PC-3 (cell line): Measurements from ENCODE around the gene FBXO34. TPM values are rescaled to one million over a fixed set of nuclear protein-coding genes. Genes with fewer than 3 reads are reported as not detected.

Experiments
- ATAC-seq: fragments of 200-7000 bp; cut with Tn5 transposase; 2 replicates; pipeline ENCODE4 v1.9.1; 2020; ENCODE audit warnings: mild to moderate bottlenecking, moderate library complexity
- BruUV-seq: library from RNA; stranded (reverse); fragments of 400-500 nt; replicated peaks from 2 replicates; lab custom pipeline; 2021; lab: Mats Ljungman, UMichigan
- CTCF ChIA-PET: fragments of 300-600 bp; sonication (Branson Sonifier 250); formaldehyde crosslinking; loops from one replicate; lab custom pipeline; 2022; ENCODE audit warnings: antibody characterized with exemption; lab: Charles Lee
- POLR2A ChIA-PET: fragments of 300-600 bp; sonication (Branson Sonifier 250); formaldehyde crosslinking; loops from one replicate; lab custom pipeline; 2022; ENCODE audit warnings: antibody characterized with exemption; ENCODE audit not compliant: unreplicated experiment; lab: Charles Lee
- DNase-seq: peaks from one replicate; pipeline ENCODE4 v3.0.0-alpha.2; 2015
- H2AFZ ChIP-seq: fragments of 300-600 bp; sonication (generic); 2 replicates; pipeline ENCODE4 v1.6.0; 2016; ENCODE audit warnings: antibody characterized with exemption, low read length
- H3F3A ChIP-seq: fragments of 300-600 bp; sonication (generic); one replicate; pipeline ENCODE4 v1.6.0; 2017; ENCODE audit warnings: antibody characterized with exemption, low read length, control low read depth, mild to moderate bottlenecking; ENCODE audit not compliant: unreplicated experiment
- H3K27ac ChIP-seq: fragments of 300-600 bp; sonication (generic); 2 replicates; pipeline ENCODE4 v1.5.1; 2016; ENCODE audit warnings: mild to moderate bottlenecking, low read length
- H3K27me3 ChIP-seq: fragments of 300-600 bp; sonication (generic); 2 replicates; pipeline ENCODE4 v1.6.1; 2016; ENCODE audit warnings: low read length, mixed read lengths
- H3K36me3 ChIP-seq: fragments of 300-600 bp; sonication (generic); 2 replicates; pipeline ENCODE4 v1.6.1; 2016; ENCODE audit warnings: low read depth, mixed run types, low read length, mixed read lengths
- H3K4me1 ChIP-seq: fragments of 300-600 bp; sonication (generic); 2 replicates; pipeline ENCODE4 v1.5.1; 2016; ENCODE audit warnings: low read length; ENCODE audit not compliant: insufficient read depth
- H3K4me2 ChIP-seq: fragments of 300-600 bp; sonication (generic); 2 replicates; pipeline ENCODE4 v1.6.0; 2016; ENCODE audit warnings: low read length
- H3K4me3 ChIP-seq: fragments of 300-600 bp; sonication (generic); 2 replicates; pipeline ENCODE4 v1.5.1; 2016; ENCODE audit warnings: mild to moderate bottlenecking, low read length, mixed read lengths
- H3K79me2 ChIP-seq: fragments of 300-600 bp; sonication (generic); 2 replicates; pipeline ENCODE4 v1.6.1; 2017; ENCODE audit warnings: low read length, mixed read lengths
- H3K9ac ChIP-seq: fragments of 300-600 bp; sonication (generic); 2 replicates; pipeline ENCODE4 v1.6.0; 2016; ENCODE audit warnings: mild to moderate bottlenecking, low read length
- H3K9me2 ChIP-seq: fragments of 300-600 bp; sonication (generic); replicated peaks from 2 replicates; pipeline ENCODE4 v1.6.1; 2016; ENCODE audit warnings: mixed run types, low read length, mixed read lengths
- H3K9me3 ChIP-seq: fragments of 300-600 bp; sonication (generic); 2 replicates; pipeline ENCODE4 v1.6.1; 2016; ENCODE audit warnings: low read length, mixed read lengths
- H4K20me1 ChIP-seq: fragments of 300-600 bp; sonication (generic); 2 replicates; pipeline ENCODE4 v1.6.1; 2016; ENCODE audit warnings: low read length, mixed read lengths
- CTCF ChIP-seq: fragments of 300-600 bp; sonication (generic); conservative IDR thresholded peaks from 2 replicates; pipeline ENCODE4 v1.5.1; 2017; ENCODE audit warnings: antibody characterized with exemption, low read depth, mild to moderate bottlenecking, low read length
- EZH2 ChIP-seq: fragments of 300-600 bp; sonication (generic); IDR thresholded peaks from one replicate; pipeline ENCODE4 v1.6.1; 2017; ENCODE audit warnings: antibody characterized with exemption, mild to moderate bottlenecking, low read length; ENCODE audit not compliant: unreplicated experiment
- EZH2phosphoT487 ChIP-seq: fragments of 300-600 bp; sonication (generic); IDR thresholded peaks from 2 replicates; pipeline ENCODE4 v1.6.1; 2018; ENCODE audit warnings: mild to moderate bottlenecking, antibody characterized with exemption, low read length, borderline replicate concordance
- intact Hi-C: fragments of 100-400 bp; cut with micrococcal nuclease; formaldehyde crosslinking; loops from 2 replicates; pipeline ENCODE4 v1.9.0; 2023
- total RNA-seq: library from RNA; depleted of rRNA; stranded (reverse); fragments of >200 nt; gene quantifications from 2 replicates; pipeline ENCODE4 v1.2.3, GENCODE V29; 2014

The FBXO34 gene
- total RNA-seq, 1 experiment from 2014 or later = 35.9 TPM

- DNase-seq (no peak), ATAC-seq (no peak)
- no peaks in the 10 kb centered on the region for H3K4me1 ChIP-seq
- ChIA-PET CTCF (no interaction called here), POLR2A (interaction anchor here (0.6 to 0.7 kb wide), 3 partner anchors 10 to 71 kb away, joined by 4 to 11 read pairs (median 7); partner anchors contain the start of gene FBXO34)
- no peak overlapping the region for H3K9ac ChIP-seq
- H3K79me2 ChIP-seq = peaks cover 88% of the 10 kb centered on the region
- no peak overlapping the region for H3K27ac ChIP-seq
- H3F3A ChIP-seq = no peaks in the 10 kb centered on the region
- no peaks in the 10 kb centered on the region for H3K9me2 ChIP-seq
- 0 out of 2 replicates have a peak, but pooled peaks cover 3% of the 10 kb centered on the region for H3K36me3 ChIP-seq
- H3K4me3 ChIP-seq = no peak overlapping the region
- BruUV-seq = no TSS peak
- H3K4me2 ChIP-seq = no peak overlapping the region
- TF ChIP-seq EZH2phosphoT487 (no peak), CTCF (no peak), EZH2 (no peak)
- H2AFZ ChIP-seq = no peak overlapping the region
- intact Hi-C loops = no loop called here
- no peaks in the 10 kb centered on the region for H3K27me3 ChIP-seq
- H4K20me1 ChIP-seq = peaks cover 27% of the 10 kb centered on the region; the same call in 1 of the 2 replicates
- H3K9me3 ChIP-seq = no peaks in the 10 kb centered on the region
These were observed 10.2 kb downstream of the FBXO34 start for GRCh38 chr14:55281316-55281839.

GRCh38 chr14:55285048-55285652 is 13.9 kb downstream of the FBXO34 start:
- no TSS peak for BruUV-seq

More at GRCh38 chr14:55285048-55285652, 13.9 kb downstream of the FBXO34 start:
- no peaks in the 10 kb centered on the region for H3K36me3 ChIP-seq
- no peak overlapping the region for H3K4me3 ChIP-seq
- no peaks in the 10 kb centered on the region for H3K4me1 ChIP-seq
- intact Hi-C loops = no loop called here
- H3K27me3 ChIP-seq = no peaks in the 10 kb centered on the region
- H3K27ac ChIP-seq = no peak overlapping the region
- TF ChIP-seq EZH2phosphoT487 (no peak), CTCF (no peak), EZH2 (no peak)
- no peak overlapping the region for H3K9ac ChIP-seq
- peaks cover 88% of the 10 kb centered on the region for H3K79me2 ChIP-seq
- ChIA-PET POLR2A (no interaction called here), CTCF (no interaction called here)
- no peak overlapping the region for H2AFZ ChIP-seq
- H3K4me2 ChIP-seq = no peak overlapping the region
- no peaks in the 10 kb centered on the region for H3K9me2 ChIP-seq
- ATAC-seq (no peak), DNase-seq (no peak)
- no peaks in the 10 kb centered on the region for H3F3A ChIP-seq
- 0 out of 2 replicates have a peak, but pooled peaks cover 18% of the 10 kb centered on the region for H4K20me1 ChIP-seq
- H3K9me3 ChIP-seq = no peaks in the 10 kb centered on the region
